NCI-H128 (cell line): ENCODE data around the gene TIMP2.
"Not testable (repeated sequence)": the region's sequence is repeated elsewhere in the genome, so short reads cannot be mapped to it uniquely, and the experiment has no call there.

Experiments
- DNase-seq: peaks from one replicate; lab custom pipeline; 2025; ENCODE audit not compliant: unreplicated experiment; lab: John Stamatoyannopoulos, UW

TIMP2 gene

GRCh38 chr17:78891406-78892061, 33.7 kb downstream of the TIMP2 start:
- DNase-seq: no peak

DNA sequence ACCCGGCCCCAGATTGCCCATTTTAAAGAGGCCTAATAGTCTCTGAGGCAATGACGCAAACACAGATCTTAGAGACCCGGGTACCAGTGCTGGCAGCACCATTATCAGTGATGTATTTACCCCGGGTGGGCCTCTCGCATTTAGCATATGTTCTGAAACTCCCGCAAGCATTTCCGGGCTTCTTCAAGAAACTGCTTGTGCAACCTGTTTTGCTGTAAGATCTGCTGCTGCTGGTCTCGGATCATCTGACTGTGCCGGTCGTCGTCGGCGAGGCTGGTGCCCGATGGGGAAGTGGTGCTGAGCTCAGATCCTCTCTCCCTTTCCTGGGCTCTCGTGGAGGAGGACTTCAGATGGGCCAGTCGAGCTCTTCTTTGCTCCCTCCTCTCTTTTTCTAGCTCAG, 34.7 kb downstream of the TIMP2 start:
- no peak for DNase-seq

GRCh38 chr17:78890096-78890495, 35.1 kb downstream of the TIMP2 start:
- not testable (repeated sequence) for DNase-seq

GRCh38 chr17:78889531-78889930, 35.7 kb downstream of the TIMP2 start:
- DNase-seq: no peak

GRCh38 chr17:78888941-78889518, 36.2 kb downstream of the TIMP2 start:
- DNase-seq: no peak

GRCh38 chr17:78886954-78887353, 38.2 kb downstream of the TIMP2 start:
- no peak for DNase-seq

- no peak for DNase-seq
Observed at GRCh38 chr17:78885956-78886355, 39.2 kb downstream of the TIMP2 start.

GRCh38 chr17:78884876-78885667, 40.1 kb downstream of the TIMP2 start:
- no peak for DNase-seq

DNA sequence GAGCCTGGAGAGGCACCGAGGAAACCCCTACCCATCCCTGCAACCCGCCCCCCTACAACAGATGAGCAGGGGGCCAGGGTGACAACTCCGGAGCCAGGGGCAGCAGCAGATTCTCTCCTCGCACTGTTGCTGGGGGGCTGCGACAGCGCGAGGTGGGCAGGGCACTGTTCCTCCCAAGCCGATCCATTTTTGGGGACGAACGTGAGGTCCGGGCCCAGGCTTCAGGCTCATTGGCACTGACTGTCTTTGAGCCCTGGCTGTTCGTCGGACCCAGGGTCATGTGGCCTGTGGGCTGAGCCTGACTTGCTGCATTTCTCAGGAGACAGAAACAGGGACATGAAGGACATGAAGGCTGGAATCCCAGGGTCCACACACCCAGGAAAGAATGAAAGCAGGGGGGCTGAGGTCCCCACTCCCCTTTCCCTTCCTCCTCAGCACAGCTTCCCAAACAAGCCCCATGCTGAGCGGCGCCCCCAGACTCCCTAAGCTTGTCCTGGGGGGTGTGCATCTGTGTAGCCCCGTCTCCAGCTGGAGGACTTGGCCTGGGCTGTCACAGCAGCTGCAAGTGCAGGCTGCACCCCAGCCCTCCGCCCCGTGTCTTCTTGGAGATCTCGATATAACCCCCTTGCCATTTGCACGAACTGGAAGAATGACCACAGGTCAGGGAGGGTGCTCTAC, 40.9 kb downstream of the TIMP2 start:
- no peak for DNase-seq

- no peak for DNase-seq
Observed at GRCh38 chr17:78883533-78884131, 41.6 kb downstream of the TIMP2 start.

DNA sequence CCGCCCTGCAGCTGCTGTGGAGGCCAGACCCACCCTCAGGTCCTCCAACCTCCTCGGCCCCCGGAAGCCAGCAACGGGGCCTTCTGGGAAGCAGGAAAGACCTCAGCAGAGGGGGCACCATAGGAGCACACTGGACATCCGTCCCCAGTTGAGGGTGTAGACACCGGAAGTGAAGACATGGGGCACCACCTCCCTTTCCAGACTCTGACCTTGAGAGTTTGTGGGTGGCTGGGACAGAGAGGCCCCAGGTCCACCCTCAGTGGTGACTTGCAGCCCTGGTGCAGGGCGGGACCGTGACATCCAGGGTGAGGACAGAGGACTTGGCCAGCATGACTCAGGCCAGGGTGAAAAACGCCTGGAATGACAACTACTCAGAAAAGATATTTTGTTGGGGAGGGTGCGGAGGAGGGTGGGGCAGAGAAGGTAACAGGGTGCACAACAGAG, 42.1 kb downstream of the TIMP2 start:
- DNase-seq: no peak

GRCh38 chr17:78882540-78883088, 42.6 kb downstream of the TIMP2 start:
- no peak for DNase-seq

DNA sequence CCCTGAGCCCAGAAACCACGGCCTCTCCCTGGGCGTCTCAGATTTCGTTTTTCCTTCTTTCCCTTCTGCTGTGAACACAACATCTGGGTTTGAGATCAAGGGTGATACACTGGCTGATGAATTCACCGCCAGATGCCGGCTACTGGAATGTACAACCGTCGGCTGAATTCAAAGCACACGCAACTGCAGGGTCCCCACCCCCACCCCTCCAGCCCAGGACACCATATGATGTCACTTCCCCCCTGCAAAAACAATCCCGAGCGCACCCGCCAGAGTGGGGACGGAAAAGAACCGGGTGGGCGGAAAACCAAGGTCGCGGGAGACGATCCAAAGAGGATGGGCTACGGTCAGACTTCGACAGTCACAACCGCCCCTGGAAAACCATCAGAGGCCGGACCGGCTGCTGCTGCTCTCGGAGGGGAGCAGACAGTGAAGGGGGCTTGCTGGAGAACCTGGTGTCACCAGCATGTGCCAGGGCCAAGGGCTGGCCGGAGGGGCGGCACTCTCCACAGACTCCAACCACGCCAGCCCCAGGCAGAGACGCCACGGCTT, 45.5 kb downstream of the TIMP2 start:
- DNase-seq: no peak

- no peak for DNase-seq
Observed at GRCh38 chr17:78878871-78879527, 46.2 kb downstream of the TIMP2 start.

GRCh38 chr17:78878261-78878660, 46.9 kb downstream of the TIMP2 start:
- no peak for DNase-seq

DNA sequence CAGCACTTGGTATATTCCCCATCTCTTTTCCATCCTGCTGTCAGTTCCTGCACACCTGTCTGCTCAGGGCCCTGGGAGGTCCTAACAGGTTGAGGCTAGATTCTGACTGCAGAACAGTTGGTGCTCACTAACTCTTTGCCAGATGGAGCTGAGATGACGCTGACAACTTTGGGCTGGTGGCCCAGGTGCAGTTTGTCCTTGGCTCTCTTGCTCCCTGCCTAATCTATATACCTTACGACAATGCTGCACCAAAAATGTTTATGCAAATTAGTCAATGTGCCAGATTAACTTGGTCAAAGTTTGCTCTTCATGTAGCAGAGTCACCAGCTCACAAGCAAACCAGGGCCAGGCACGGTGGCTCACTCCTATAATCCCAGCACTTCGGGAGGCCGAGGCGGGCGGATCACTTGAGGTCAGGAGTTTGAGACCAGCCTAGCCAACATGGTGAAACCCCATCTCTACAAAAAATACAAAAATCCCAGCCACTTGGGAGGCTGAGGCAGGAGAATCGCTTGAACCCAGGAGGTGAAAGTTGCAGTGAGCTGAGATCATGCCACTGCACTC, 48.2 kb downstream of the TIMP2 start:
- not testable (repeated sequence) for DNase-seq

- DNase-seq: no peak
Observed at GRCh38 chr17:78876094-78876597, 49.0 kb downstream of the TIMP2 start.

GRCh38 chr17:78875363-78876093, 49.7 kb downstream of the TIMP2 start:
- DNase-seq: no peak
